HG03442 (cell line): ENCODE results near the gene MON2.
"Not testable (repeated sequence)": the region's sequence is repeated elsewhere in the genome, so short reads cannot be mapped to it uniquely, and the experiment has no call there.

ENCODE experiments used
- ATAC-seq: cut with Tn5 transposase; IDR thresholded peaks from one replicate; pipeline ENCODE4 v1.9.1; 2021; ENCODE audit warnings: mild to moderate bottlenecking, moderate library complexity; ENCODE audit not compliant: unreplicated experiment

Gene MON2

GRCh38 chr12:62466594-62467491, at the start of gene MON2:
MON2 (plus strand) TSS chr12:62466826; CDS start chr12:62467208, 382 bp downstream.
- ATAC-seq: peak; percentile 97

GRCh38 chr12:62426089-62426488, 40.5 kb upstream of the MON2 start:
- ATAC-seq: no peak

- ATAC-seq: no peak
Observed at GRCh38 chr12:62429457-62429856, 37.2 kb upstream of the MON2 start.

GRCh38 chr12:62434494-62435302, 31.9 kb upstream of the MON2 start:
- ATAC-seq: no peak

GRCh38 chr12:62435303-62436163, 31.1 kb upstream of the MON2 start:
- peak; percentile 78 for ATAC-seq

GRCh38 chr12:62436164-62436503, 30.5 kb upstream of the MON2 start:
- no peak for ATAC-seq

GRCh38 chr12:62438098-62438692, 28.4 kb upstream of the MON2 start:
- ATAC-seq: no peak

- no peak for ATAC-seq
Observed at GRCh38 chr12:62446754-62447452, 19.7 kb upstream of the MON2 start.

GRCh38 chr12:62448436-62448835, 18.2 kb upstream of the MON2 start:
- ATAC-seq: no peak

- ATAC-seq: not testable (repeated sequence)
Observed at GRCh38 chr12:62455429-62455828, 11.2 kb upstream of the MON2 start.

GRCh38 chr12:62458626-62459025, 8.0 kb upstream of the MON2 start:
- no peak for ATAC-seq

- ATAC-seq: no peak
Observed at GRCh38 chr12:62459976-62460375, 6.7 kb upstream of the MON2 start.

- ATAC-seq: not testable (repeated sequence)
Observed at GRCh38 chr12:62461171-62461837, 5.3 kb upstream of the MON2 start.

GRCh38 chr12:62463252-62463651, 3.4 kb upstream of the MON2 start:
- ATAC-seq: not testable (repeated sequence)

GRCh38 chr12:62466018-62466593, 520 bp upstream of the MON2 start:
- ATAC-seq: peak; percentile 26

GRCh38 chr12:62468397-62468796, 1.8 kb downstream of the MON2 start:
- no peak for ATAC-seq

GRCh38 chr12:62468935-62469334, 2.3 kb downstream of the MON2 start:
- ATAC-seq: no peak

- no peak for ATAC-seq
Observed at GRCh38 chr12:62469704-62470103, 3.1 kb downstream of the MON2 start.

- no peak for ATAC-seq
Observed at GRCh38 chr12:62471734-62472133, 5.1 kb downstream of the MON2 start.
